Lower lobe of right lung (tissue), 2 donors: ENCODE data around the gene OR8D1. TPM values are rescaled to one million over a fixed set of nuclear protein-coding genes. Genes with fewer than 3 reads are reported as not detected.

Source experiments
- ATAC-seq, 2 donors: fragments of 200-7000 bp; cut with Tn5 transposase; one replicate each; pipeline ENCODE4 v1.9.1; 2020 to 2022; ENCODE audit warnings: mild to moderate bottlenecking in 2 of 2, moderate library complexity in 2 of 2
- DNase-seq: peaks from one replicate; pipeline ENCODE4 v3.0.0-alpha.2; 2020
- H3K27ac ChIP-seq: fragments of 200-600 bp; one replicate; pipeline ENCODE4 v1.8.0; 2022
- H3K27me3 ChIP-seq: fragments of 200-600 bp; one replicate; pipeline ENCODE4 v1.8.0; 2022; ENCODE audit warnings: low read depth
- H3K36me3 ChIP-seq: fragments of 200-600 bp; one replicate; pipeline ENCODE4 v1.8.0; 2022; ENCODE audit warnings: mild to moderate bottlenecking
- H3K4me1 ChIP-seq: fragments of 200-600 bp; one replicate; pipeline ENCODE4 v1.8.0; 2022
- H3K4me3 ChIP-seq: fragments of 200-600 bp; one replicate; pipeline ENCODE4 v1.8.0; 2022; ENCODE audit warnings: mild to moderate bottlenecking
- H3K9me3 ChIP-seq: fragments of 200-600 bp; one replicate; pipeline ENCODE4 v1.8.0; 2022
- CTCF ChIP-seq: fragments of 200-600 bp; IDR thresholded peaks from one replicate; pipeline ENCODE4 v1.8.0; 2022; ENCODE audit warnings: antibody characterized with exemption, mild to moderate bottlenecking
- intact Hi-C: fragments of 100-400 bp; cut with DNase I; formaldehyde crosslinking; loops from one replicate; pipeline ENCODE4 v1.11.0; 2022
- total RNA-seq: library from RNA; stranded (reverse); fragmentation: NEBNext Ultra II Directional; extraction: Animal tissue kit (Norgen Biotek cat#: 25700); gene quantifications from one replicate; pipeline ENCODE4 v1.2.1, GENCODE V29; 2021
- donor health status: DM: no; HTN: yes; CAD: no; lungs with severe emphysema.

OR8D1 gene
- total RNA-seq, 1 donor from 2014 or later: not detected

GRCh38 chr11:124320097-124320496, 6.3 kb upstream of the OR8D1 start, which contains the start of gene OR8D2:
TSS of gene OR8D2 (minus strand) at chr11:124320197. CDS start at chr11:124320197, 0 bp downstream.
- intact Hi-C loops: no loop called here
- Histone ChIP-seq H3K4me3 (no peak within 1 kb of the TSS), H3K27ac (no peak within 1 kb of the TSS), H3K4me1 (no peaks in the 10 kb centered on the region), H3K36me3 (no peaks in the 10 kb centered on the region), H3K9me3 (no peaks in the 10 kb centered on the region), H3K27me3 (no peaks in the 10 kb centered on the region)
- DNase-seq (no peak), ATAC-seq (no peak)
- TF ChIP-seq CTCF: no peak

- ATAC-seq (no peak), DNase-seq (no peak)
- no peak for TF ChIP-seq CTCF
- no peak overlapping the region for H3K4me3 ChIP-seq
- no peaks in the 10 kb centered on the region for H3K4me1 ChIP-seq
- intact Hi-C loops: no loop called here
- H3K9me3 ChIP-seq: no peaks in the 10 kb centered on the region
- no peaks in the 10 kb centered on the region for H3K27me3 ChIP-seq
- no peaks in the 10 kb centered on the region for H3K36me3 ChIP-seq
- no peak overlapping the region for H3K27ac ChIP-seq
These were observed 1.3 kb upstream of the OR8D1 start for GRCh38 chr11:124315052-124315451.

GRCh38 chr11:124313131-124313530, 618 bp downstream of the OR8D1 start:
- no peaks in the 10 kb centered on the region for H3K36me3 ChIP-seq
- no peak overlapping the region for H3K4me3 ChIP-seq
- H3K27ac ChIP-seq: no peak overlapping the region
- DNase-seq (no peak), ATAC-seq (no peak)
- H3K9me3 ChIP-seq: no peaks in the 10 kb centered on the region
- no peak for TF ChIP-seq CTCF
- H3K27me3 ChIP-seq: no peaks in the 10 kb centered on the region
- no peaks in the 10 kb centered on the region for H3K4me1 ChIP-seq
- intact Hi-C loops: no loop called here

GRCh38 chr11:124311670-124312069, 2.1 kb downstream of the OR8D1 start:
- ATAC-seq: no peak
- DNase-seq: no peak
- H3K27me3 ChIP-seq: no peaks in the 10 kb centered on the region
- H3K4me1 ChIP-seq: no peaks in the 10 kb centered on the region
- H3K36me3 ChIP-seq: no peaks in the 10 kb centered on the region
- no peak overlapping the region for H3K27ac ChIP-seq
- no peak overlapping the region for H3K4me3 ChIP-seq
- no peak for TF ChIP-seq CTCF
- intact Hi-C loops: no loop called here
- no peaks in the 10 kb centered on the region for H3K9me3 ChIP-seq

GRCh38 chr11:124311269-124311668, 2.5 kb downstream of the OR8D1 start:
- H3K9me3 ChIP-seq: no peaks in the 10 kb centered on the region
- intact Hi-C loops: no loop called here
- no peak for TF ChIP-seq CTCF
- DNase-seq (no peak), ATAC-seq (no peak)
- H3K36me3 ChIP-seq: no peaks in the 10 kb centered on the region
- no peak overlapping the region for H3K27ac ChIP-seq
- no peaks in the 10 kb centered on the region for H3K27me3 ChIP-seq
- H3K4me3 ChIP-seq: no peak overlapping the region
- no peaks in the 10 kb centered on the region for H3K4me1 ChIP-seq

- no peak for ATAC-seq
These were observed 3.0 kb downstream of the OR8D1 start for GRCh38 chr11:124310721-124311120.

More at GRCh38 chr11:124310721-124311120, 3.0 kb downstream of the OR8D1 start:
- Histone ChIP-seq H3K27me3 (no peaks in the 10 kb centered on the region), H3K27ac (no peak overlapping the region), H3K9me3 (no peaks in the 10 kb centered on the region), H3K4me1 (no peaks in the 10 kb centered on the region), H3K4me3 (no peak overlapping the region), H3K36me3 (no peaks in the 10 kb centered on the region)
- intact Hi-C loops: no loop called here
- DNase-seq: no peak
- TF ChIP-seq CTCF: no peak
